Liver (tissue), 9 donors: ENCODE measurements around the gene EPB41L1. TPM values are rescaled to one million over a fixed set of nuclear protein-coding genes. Genes with fewer than 3 reads are reported as not detected.

ENCODE experiments used
- DNase-seq: peaks from one replicate; pipeline ENCODE4 v3.0.0-alpha.2; 2017; ENCODE audit warnings: low spot score
- H3K27ac ChIP-seq, 2 donors: one replicate each; pipeline ENCODE4 v1.7.0; 2013; ENCODE audit warnings: inconsistent platforms in 2 of 2, low read length in 2 of 2, control low read depth in 1 of 2, low read depth in 1 of 2, mild to moderate bottlenecking in 1 of 2
- H3K27me3 ChIP-seq, 4 donors: one replicate each; pipeline versions ENCODE4 v1.6.1 to v1.7.0; 2013; ENCODE audit warnings: low read length in 3 of 4, inconsistent platforms in 1 of 4, mild to moderate bottlenecking in 1 of 4, moderate library complexity in 1 of 4; ENCODE audit not compliant: control insufficient read depth in 4 of 4, insufficient read depth in 4 of 4
- H3K36me3 ChIP-seq, 4 donors: one replicate each; pipeline versions ENCODE4 v1.6.1 to v1.7.0; 2013; ENCODE audit warnings: low read length in 3 of 4, mild to moderate bottlenecking in 3 of 4, low read depth in 1 of 4, moderate library complexity in 1 of 4; ENCODE audit not compliant: control insufficient read depth in 4 of 4, insufficient read depth in 3 of 4
- H3K4me1 ChIP-seq, 4 donors: one replicate each; pipeline versions ENCODE4 v1.6.1 to v1.7.0; 2013; ENCODE audit warnings: low read length in 3 of 4, mild to moderate bottlenecking in 3 of 4, moderate library complexity in 1 of 4; ENCODE audit not compliant: control insufficient read depth in 4 of 4, insufficient read depth in 4 of 4
- H3K4me3 ChIP-seq, 3 donors: one replicate each; pipeline versions ENCODE4 v1.6.1 to v1.7.0; 2013; ENCODE audit warnings: low read length in 3 of 3, control low read depth in 1 of 3, low read depth in 1 of 3, mild to moderate bottlenecking in 1 of 3
- H3K9ac ChIP-seq, 2 donors: one replicate each; pipeline ENCODE4 v1.7.0; 2013; ENCODE audit warnings: low read length in 2 of 2, mild to moderate bottlenecking in 2 of 2, moderate library complexity in 2 of 2, control low read depth in 1 of 2, low read depth in 1 of 2
- H3K9me3 ChIP-seq, 4 donors: one replicate each; pipeline versions ENCODE4 v1.6.1 to v1.7.0; 2013; ENCODE audit warnings: low read length in 3 of 4; ENCODE audit not compliant: control insufficient read depth in 4 of 4
- CTCF ChIP-seq: fragments of 150-350 bp; IDR thresholded peaks from 2 replicates; pipeline ENCODE4 v1.5.1; 2017; ENCODE audit warnings: improper control_type of control experiment, low read depth, low read length; ENCODE audit not compliant: missing input control
- EGR1 ChIP-seq, 2 donors: IDR thresholded peaks; 2 replicates each; pipeline ENCODE4 v1.6.1; 2016 to 2018; ENCODE audit warnings: antibody characterized with exemption in 2 of 2, low read depth in 2 of 2
- FOXA1 ChIP-seq: IDR thresholded peaks from 2 replicates; pipeline ENCODE4 v1.6.1; 2016; ENCODE audit warnings: antibody characterized with exemption
- FOXA2 ChIP-seq: IDR thresholded peaks from 2 replicates; pipeline ENCODE4 v1.6.1; 2016; ENCODE audit warnings: antibody characterized with exemption
- HNF4A ChIP-seq, 2 donors: conservative IDR thresholded peaks; 2 replicates each; pipeline ENCODE4 v1.6.1; 2016; ENCODE audit warnings: antibody characterized with exemption in 2 of 2, mild to moderate bottlenecking in 2 of 2
- HNF4G ChIP-seq: IDR thresholded peaks from 2 replicates; pipeline ENCODE4 v1.6.1; 2016; ENCODE audit warnings: antibody characterized with exemption
- JUND ChIP-seq, 2 donors: IDR thresholded peaks; 2 replicates each; pipeline ENCODE4 v1.6.1; 2016; ENCODE audit warnings: antibody characterized with exemption in 2 of 2
- MAX ChIP-seq: IDR thresholded peaks from 2 replicates; pipeline ENCODE4 v1.6.1; 2016; ENCODE audit warnings: antibody characterized with exemption
- NR2F2 ChIP-seq: IDR thresholded peaks from 2 replicates; pipeline ENCODE4 v1.6.1; 2016; ENCODE audit warnings: antibody characterized with exemption
- RAD21 ChIP-seq, 2 donors: IDR thresholded peaks; 2 replicates each; pipeline ENCODE4 v1.6.1; 2016; ENCODE audit warnings: antibody characterized with exemption in 2 of 2, mild to moderate bottlenecking in 2 of 2
- SP1 ChIP-seq: IDR thresholded peaks from 2 replicates; pipeline ENCODE4 v1.6.1; 2018; ENCODE audit warnings: antibody characterized with exemption, mild to moderate bottlenecking
- TAF1 ChIP-seq: conservative IDR thresholded peaks from 2 replicates; pipeline ENCODE4 v1.6.1; 2016; ENCODE audit warnings: antibody characterized with exemption, mild to moderate bottlenecking
- YY1 ChIP-seq: IDR thresholded peaks from 2 replicates; pipeline ENCODE4 v1.6.1; 2016; ENCODE audit warnings: antibody characterized with exemption, mild to moderate bottlenecking
- ZBTB33 ChIP-seq: IDR thresholded peaks from 2 replicates; pipeline ENCODE4 v1.6.1; 2016; ENCODE audit warnings: antibody characterized with exemption
- WGBS: extraction: QIAGEN DNeasy Blood & Tissue Kit; methylation state at CpG from one replicate; pipeline ENCODE4 v1.1.7; 2013; 5-methylcytosine and 5-hydroxymethylcytosine counted together
- polyA plus RNA-seq, 2 donors: library from polyadenylated mRNA; stranded (reverse) in 1 of 2; unstranded in 1 of 2; fragments of 200-250 nt in 1 of 2; fragments of >200 nt in 1 of 2; fragmentation: Nextera tagmentation in 1 of 2; extraction: Ambion mirVana in 1 of 2; gene quantifications; one replicate each; pipeline versions ENCODE4 v1.2.1 to v1.2.3, GENCODE V29; 2013 to 2015
- total RNA-seq, 2 donors: library from RNA; depleted of rRNA; stranded (reverse); fragments of >200 nt; gene quantifications; one replicate each; pipeline ENCODE4 v1.2.3, GENCODE V29; 2014
- TF ChIP-seq, protein P1 (sequence below): IDR thresholded peaks from 2 replicates; pipeline ENCODE4 v1.6.1; 2016; ENCODE audit warnings: antibody characterized with exemption
- TF ChIP-seq, protein P2 (sequence below): IDR thresholded peaks from 2 replicates; pipeline ENCODE4 v1.6.1; 2016; ENCODE audit warnings: antibody characterized with exemption, mild to moderate bottlenecking
- donor health status: healthy.
- donor health status: healthy.
- donor health status: healthy.
- donor health status: healthy.
- donor health status: healthy.

EPB41L1 gene
- total and polyA plus RNA-seq, 4 donors: 2.4 to 11.9 (median 4.3) TPM

DNA sequence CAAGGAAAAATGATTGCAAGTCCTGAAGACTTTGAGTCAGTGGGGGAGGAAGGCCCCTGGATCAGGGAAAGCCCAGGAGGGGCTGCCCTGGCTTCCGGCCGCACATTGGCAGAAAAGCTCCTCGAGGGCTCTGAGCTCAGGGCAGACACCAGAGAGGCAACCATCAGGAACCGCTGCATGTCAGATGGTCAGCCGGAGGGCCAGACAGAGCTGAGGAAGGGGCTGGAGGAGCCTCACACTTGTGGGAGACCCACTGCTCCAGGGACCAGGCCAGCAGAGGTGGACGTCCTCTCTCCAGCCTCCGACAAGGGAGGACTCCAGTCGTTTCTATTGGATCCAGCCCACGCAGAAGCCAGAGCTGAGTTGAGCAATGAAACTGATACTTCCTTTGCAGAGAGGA, 51.5 kb downstream of the EPB41L1 start:
- Histone ChIP-seq H3K36me3 (no peaks in the 10 kb centered on the region), H3K9me3 (no peaks in the 10 kb centered on the region), H3K4me1 (no peaks in the 10 kb centered on the region), H3K9ac (no peak overlapping the region), H3K27me3 (no peaks in the 10 kb centered on the region), H3K4me3 (no peak overlapping the region), H3K27ac (no peak overlapping the region)
- TF ChIP-seq YY1: no peak
- no peak for TF ChIP-seq JUND (IDR thresholded peaks at IDR 0.05)
- whole genome bisulfite sequencing: 87% methylated on average over 9 of the region's 9 CpGs
- no peak for DNase-seq

DNA sequence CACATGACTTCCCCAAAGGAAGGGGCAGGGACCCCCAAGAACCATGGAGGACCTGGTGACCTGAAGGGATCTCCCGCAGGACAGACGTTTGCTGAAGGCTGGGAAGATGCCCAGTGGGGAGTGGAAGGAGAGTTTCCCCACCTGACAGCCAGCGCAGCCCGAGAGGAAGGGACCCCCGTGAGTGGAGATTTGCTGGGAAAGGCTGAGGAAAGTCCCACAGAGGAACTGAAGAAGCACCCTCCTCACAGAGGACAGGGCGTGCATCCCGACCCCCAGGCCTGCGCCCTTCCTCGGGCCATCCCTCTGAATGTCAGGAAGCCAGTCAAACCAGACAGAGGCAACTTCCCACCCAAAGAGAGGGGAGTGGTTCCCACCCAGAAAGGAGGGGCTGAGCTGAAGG, 52.1 kb downstream of the EPB41L1 start:
- Histone ChIP-seq H3K27ac (no peak overlapping the region), H3K4me3 (no peak overlapping the region), H3K36me3 (no peaks in the 10 kb centered on the region), H3K4me1 (no peaks in the 10 kb centered on the region), H3K9ac (no peak overlapping the region), H3K9me3 (no peaks in the 10 kb centered on the region), H3K27me3 (no peaks in the 10 kb centered on the region)
- WGBS: 87% methylated on average over 9 of the region's 9 CpGs
- no peak for DNase-seq
- no peak for TF ChIP-seq NR2F2
- no peak for TF ChIP-seq MAX
- TF ChIP-seq HNF4A (conservative IDR thresholded peaks at IDR 0.05): no peak
- TF ChIP-seq SP1: no peak
- TF ChIP-seq, protein P1, sequence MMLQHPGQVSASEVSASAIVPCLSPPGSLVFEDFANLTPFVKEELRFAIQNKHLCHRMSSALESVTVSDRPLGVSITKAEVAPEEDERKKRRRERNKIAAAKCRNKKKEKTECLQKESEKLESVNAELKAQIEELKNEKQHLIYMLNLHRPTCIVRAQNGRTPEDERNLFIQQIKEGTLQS: no peak
- no peak for TF ChIP-seq EGR1 (IDR thresholded peaks at IDR 0.05; ENCODE audit: low read depth in 2 of 2)
- TF ChIP-seq FOXA2: no peak
- no peak for TF ChIP-seq ZBTB33
- no peak for TF ChIP-seq TAF1
- TF ChIP-seq, protein P2, sequence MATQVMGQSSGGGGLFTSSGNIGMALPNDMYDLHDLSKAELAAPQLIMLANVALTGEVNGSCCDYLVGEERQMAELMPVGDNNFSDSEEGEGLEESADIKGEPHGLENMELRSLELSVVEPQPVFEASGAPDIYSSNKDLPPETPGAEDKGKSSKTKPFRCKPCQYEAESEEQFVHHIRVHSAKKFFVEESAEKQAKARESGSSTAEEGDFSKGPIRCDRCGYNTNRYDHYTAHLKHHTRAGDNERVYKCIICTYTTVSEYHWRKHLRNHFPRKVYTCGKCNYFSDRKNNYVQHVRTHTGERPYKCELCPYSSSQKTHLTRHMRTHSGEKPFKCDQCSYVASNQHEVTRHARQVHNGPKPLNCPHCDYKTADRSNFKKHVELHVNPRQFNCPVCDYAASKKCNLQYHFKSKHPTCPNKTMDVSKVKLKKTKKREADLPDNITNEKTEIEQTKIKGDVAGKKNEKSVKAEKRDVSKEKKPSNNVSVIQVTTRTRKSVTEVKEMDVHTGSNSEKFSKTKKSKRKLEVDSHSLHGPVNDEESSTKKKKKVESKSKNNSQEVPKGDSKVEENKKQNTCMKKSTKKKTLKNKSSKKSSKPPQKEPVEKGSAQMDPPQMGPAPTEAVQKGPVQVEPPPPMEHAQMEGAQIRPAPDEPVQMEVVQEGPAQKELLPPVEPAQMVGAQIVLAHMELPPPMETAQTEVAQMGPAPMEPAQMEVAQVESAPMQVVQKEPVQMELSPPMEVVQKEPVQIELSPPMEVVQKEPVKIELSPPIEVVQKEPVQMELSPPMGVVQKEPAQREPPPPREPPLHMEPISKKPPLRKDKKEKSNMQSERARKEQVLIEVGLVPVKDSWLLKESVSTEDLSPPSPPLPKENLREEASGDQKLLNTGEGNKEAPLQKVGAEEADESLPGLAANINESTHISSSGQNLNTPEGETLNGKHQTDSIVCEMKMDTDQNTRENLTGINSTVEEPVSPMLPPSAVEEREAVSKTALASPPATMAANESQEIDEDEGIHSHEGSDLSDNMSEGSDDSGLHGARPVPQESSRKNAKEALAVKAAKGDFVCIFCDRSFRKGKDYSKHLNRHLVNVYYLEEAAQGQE: no peak
- TF ChIP-seq RAD21 (IDR thresholded peaks at IDR 0.05): no peak

DNA sequence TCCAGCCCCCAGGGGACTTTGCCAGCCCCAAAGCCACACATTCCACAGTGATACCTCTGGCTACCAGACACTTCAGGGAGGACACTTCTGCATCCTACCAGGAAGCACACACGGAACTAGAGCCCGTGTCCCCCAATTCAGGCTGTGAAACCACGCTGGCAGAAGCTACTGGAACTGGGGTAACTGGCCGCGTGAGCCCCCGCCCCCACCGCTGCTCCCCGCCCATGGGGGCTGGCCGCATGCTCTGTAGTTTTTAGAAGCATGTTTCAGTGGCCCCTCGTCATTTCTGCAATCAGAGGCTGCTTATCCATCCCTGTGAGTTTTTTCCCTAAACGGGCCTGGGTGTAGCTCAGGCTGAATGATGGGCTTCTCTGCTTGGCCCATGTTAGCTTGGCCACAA, 53.1 kb downstream of the EPB41L1 start:
- Histone ChIP-seq H3K9ac (no peak overlapping the region), H3K9me3 (no peaks in the 10 kb centered on the region), H3K27ac (no peak overlapping the region), H3K36me3 (no peaks in the 10 kb centered on the region), H3K4me3 (no peak overlapping the region), H3K27me3 (no peaks in the 10 kb centered on the region), H3K4me1 (no peaks in the 10 kb centered on the region)
- no peak for DNase-seq
- 87% methylated on average over 11 of the region's 11 CpGs for WGBS
- no peak for TF ChIP-seq HNF4A (conservative IDR thresholded peaks at IDR 0.05)
- TF ChIP-seq FOXA1: no peak
- no peak for TF ChIP-seq RAD21 (IDR thresholded peaks at IDR 0.05)
- TF ChIP-seq TAF1: no peak
- TF ChIP-seq, protein P2: no peak
- TF ChIP-seq HNF4G: no peak
- TF ChIP-seq NR2F2: no peak
- TF ChIP-seq, protein P1: no peak
- no peak for TF ChIP-seq CTCF
- TF ChIP-seq JUND (IDR thresholded peaks at IDR 0.05): no peak
- TF ChIP-seq MAX: no peak
